ENCODE measurements around the gene TSPEAR.

DNA sequence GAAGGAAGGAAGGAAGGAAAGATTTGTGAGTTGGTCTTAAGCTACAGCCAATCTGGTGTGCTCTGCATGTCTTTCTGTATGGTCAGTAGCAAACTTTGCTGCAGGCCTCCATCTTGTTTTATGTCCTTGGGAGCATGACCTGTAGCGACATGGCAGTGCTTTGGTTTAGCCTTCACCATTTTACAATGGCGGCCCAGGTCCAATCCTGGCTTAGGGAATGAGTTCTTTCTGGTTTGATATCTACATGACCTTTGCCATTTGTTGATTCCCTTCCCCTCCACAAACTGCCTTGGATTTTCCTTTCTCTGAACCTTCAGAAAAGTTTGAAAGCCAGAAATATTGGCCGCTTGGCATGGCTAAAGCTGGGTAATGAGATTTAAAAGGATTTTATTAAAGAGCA, 30.5 kb upstream of the TSPEAR start:
- TF ChIP-seq, protein P1, sequence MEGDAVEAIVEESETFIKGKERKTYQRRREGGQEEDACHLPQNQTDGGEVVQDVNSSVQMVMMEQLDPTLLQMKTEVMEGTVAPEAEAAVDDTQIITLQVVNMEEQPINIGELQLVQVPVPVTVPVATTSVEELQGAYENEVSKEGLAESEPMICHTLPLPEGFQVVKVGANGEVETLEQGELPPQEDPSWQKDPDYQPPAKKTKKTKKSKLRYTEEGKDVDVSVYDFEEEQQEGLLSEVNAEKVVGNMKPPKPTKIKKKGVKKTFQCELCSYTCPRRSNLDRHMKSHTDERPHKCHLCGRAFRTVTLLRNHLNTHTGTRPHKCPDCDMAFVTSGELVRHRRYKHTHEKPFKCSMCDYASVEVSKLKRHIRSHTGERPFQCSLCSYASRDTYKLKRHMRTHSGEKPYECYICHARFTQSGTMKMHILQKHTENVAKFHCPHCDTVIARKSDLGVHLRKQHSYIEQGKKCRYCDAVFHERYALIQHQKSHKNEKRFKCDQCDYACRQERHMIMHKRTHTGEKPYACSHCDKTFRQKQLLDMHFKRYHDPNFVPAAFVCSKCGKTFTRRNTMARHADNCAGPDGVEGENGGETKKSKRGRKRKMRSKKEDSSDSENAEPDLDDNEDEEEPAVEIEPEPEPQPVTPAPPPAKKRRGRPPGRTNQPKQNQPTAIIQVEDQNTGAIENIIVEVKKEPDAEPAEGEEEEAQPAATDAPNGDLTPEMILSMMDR (IDR thresholded peaks at IDR 0.05) = no peak
- no peak for TF ChIP-seq EP300 (IDR thresholded peaks at IDR 0.05; ENCODE audit: low read depth)
- no peak for TF ChIP-seq POLR2A (IDR thresholded peaks at IDR 0.05)
- TF ChIP-seq POLR2AphosphoS5 (IDR thresholded peaks at IDR 0.05) = no peak
